ENCODE measurements around the gene TNFAIP1. TPM values are rescaled to one million over a fixed set of nuclear protein-coding genes. Genes with fewer than 3 reads are reported as not detected.

TNFAIP1 gene
- total and polyA plus RNA-seq, 2 of the 4 experiments (the other 2 are of a cell fraction) = 49.1 to 62.9 TPM

DNA sequence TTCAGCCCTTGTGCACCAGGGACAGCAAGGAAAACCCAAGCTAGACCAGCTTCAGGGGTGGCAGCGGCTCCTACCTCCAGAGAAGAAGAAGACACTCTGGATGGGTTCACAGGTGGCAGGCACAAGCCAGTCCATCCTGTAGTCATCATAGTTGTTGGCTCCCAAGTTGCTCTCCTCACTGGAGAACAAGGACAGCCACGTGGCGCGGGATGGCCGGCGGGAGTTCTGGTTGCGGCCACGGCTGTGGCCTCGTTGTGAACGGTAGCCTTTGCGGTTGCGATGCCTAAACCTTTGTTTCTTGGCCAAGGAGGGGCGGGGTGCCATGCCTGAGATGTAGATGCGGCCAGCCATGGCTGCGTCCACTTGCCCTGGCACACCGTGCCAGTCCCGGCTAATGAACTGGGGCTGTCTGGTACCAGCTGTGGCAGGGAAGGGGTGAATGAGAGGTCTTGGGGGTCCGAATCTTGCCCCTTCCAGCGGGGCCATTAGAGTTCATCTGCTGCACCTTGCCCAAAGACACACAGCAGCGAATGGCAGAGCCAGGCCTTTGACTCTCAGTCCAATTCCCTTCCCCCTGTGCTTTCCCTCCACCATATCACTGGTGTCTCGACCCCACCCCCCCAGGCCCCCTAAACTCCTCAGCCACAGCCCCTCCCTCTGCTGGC, 32.2 kb downstream of the TNFAIP1 start:
- Histone ChIP-seq H3K23ac (ENCODE audit: low read depth, low read length) (no peak overlapping the region), H2BK15ac (ENCODE audit: low read depth, low read length) (no peak overlapping the region), H3K4me1 (ENCODE audit: control insufficient read depth, insufficient read depth, low read length) (peaks cover 11% of the 10 kb centered on the region; the same call in 1 of the 2 replicates), H3K4me3 (ENCODE audit: insufficient read depth, low read depth, low read length) (no peak overlapping the region), H2AFZ (replicated peaks; ENCODE audit: low read length, poor library complexity) (no peak overlapping the region), H3K9me3 (ENCODE audit: control insufficient read depth, insufficient read depth, low read length) (no peaks in the 10 kb centered on the region), H2BK5ac (ENCODE audit: low read depth, low read length, poor library complexity, severe bottlenecking) (no peak overlapping the region), H2BK120ac (ENCODE audit: low read depth, low read length) (no peak overlapping the region), H3K79me1 (ENCODE audit: low read depth in 1 of 2, low read length in 2 of 2) (peaks cover 5% of the 10 kb centered on the region in 2 experiments; a peak in 3 of 4 replicates), H3K27ac (ENCODE audit: insufficient read depth, low read length) (no peak overlapping the region), H3K14ac (replicated peaks; ENCODE audit: low read depth, low read length) (no peak overlapping the region), H4K8ac (ENCODE audit: low read depth in 2 of 2, low read length in 2 of 2) (no peak overlapping the region), H3K9ac (ENCODE audit: low read depth, low read length) (no peak overlapping the region), H4K91ac (ENCODE audit: insufficient read depth, low read depth, low read length) (no peak overlapping the region), H4K5ac (ENCODE audit: low read depth, low read length) (no peak overlapping the region), H2AK5ac (ENCODE audit: low read depth, low read length) (no peak overlapping the region), H4K20me1 (ENCODE audit: insufficient read depth, low read length) (peaks cover 8% of the 10 kb centered on the region), H3K9me1 (ENCODE audit: insufficient read depth, low read length) (peaks cover 17% of the 10 kb centered on the region), H2AK9ac (replicated peaks; ENCODE audit: low read depth, low read length, poor library complexity) (no peak overlapping the region), H3K56ac (ENCODE audit: extremely low read depth, insufficient read depth, low read length) (no peak overlapping the region), H3K4ac (ENCODE audit: low read depth, low read length) (no peak overlapping the region), H3K27me3 (ENCODE audit: control insufficient read depth, insufficient read depth, low read length) (no peaks in the 10 kb centered on the region), H2BK20ac (ENCODE audit: low read depth, low read length) (no peak overlapping the region), H3K18ac (ENCODE audit: low read depth, low read length) (no peak overlapping the region), H3K36me3 (ENCODE audit: control insufficient read depth, insufficient read depth, low read length) (peaks cover 6% of the 10 kb centered on the region), H3K4me2 (ENCODE audit: low read depth, low read length) (no peak overlapping the region)
- DNase-seq (no peak), ATAC-seq (ENCODE audit: low read depth) (no peak)
- ChIA-PET CTCF (no interaction called here), POLR2A (ENCODE audit: unreplicated experiment) (no interaction called here)
- no peak for TF ChIP-seq SMC3 (IDR thresholded peaks at IDR 0.05; ENCODE audit: low read depth, low read length)
- TF ChIP-seq BHLHE40 (IDR thresholded peaks at IDR 0.05; ENCODE audit: low read depth, low read length) = no peak
- TF ChIP-seq, protein P1, sequence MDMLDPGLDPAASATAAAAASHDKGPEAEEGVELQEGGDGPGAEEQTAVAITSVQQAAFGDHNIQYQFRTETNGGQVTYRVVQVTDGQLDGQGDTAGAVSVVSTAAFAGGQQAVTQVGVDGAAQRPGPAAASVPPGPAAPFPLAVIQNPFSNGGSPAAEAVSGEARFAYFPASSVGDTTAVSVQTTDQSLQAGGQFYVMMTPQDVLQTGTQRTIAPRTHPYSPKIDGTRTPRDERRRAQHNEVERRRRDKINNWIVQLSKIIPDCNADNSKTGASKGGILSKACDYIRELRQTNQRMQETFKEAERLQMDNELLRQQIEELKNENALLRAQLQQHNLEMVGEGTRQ (IDR thresholded peaks at IDR 0.05; ENCODE audit: low read depth, low read length) = no peak
- TF ChIP-seq MXI1 (IDR thresholded peaks at IDR 0.05; ENCODE audit: borderline replicate concordance, low read depth, low read length) = no peak
- TF ChIP-seq FOS (IDR thresholded peaks at IDR 0.05; ENCODE audit: low read depth, low read length) = no peak
- no peak for TF ChIP-seq CHD1 (IDR thresholded peaks at IDR 0.05; ENCODE audit: low read depth, low read length)
- TF ChIP-seq, protein P2, sequence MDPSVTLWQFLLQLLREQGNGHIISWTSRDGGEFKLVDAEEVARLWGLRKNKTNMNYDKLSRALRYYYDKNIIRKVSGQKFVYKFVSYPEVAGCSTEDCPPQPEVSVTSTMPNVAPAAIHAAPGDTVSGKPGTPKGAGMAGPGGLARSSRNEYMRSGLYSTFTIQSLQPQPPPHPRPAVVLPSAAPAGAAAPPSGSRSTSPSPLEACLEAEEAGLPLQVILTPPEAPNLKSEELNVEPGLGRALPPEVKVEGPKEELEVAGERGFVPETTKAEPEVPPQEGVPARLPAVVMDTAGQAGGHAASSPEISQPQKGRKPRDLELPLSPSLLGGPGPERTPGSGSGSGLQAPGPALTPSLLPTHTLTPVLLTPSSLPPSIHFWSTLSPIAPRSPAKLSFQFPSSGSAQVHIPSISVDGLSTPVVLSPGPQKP (IDR thresholded peaks at IDR 0.05; ENCODE audit: borderline replicate concordance, low read depth, low read length) = no peak
- TF ChIP-seq RFX5 (IDR thresholded peaks at IDR 0.05; ENCODE audit: low read depth, low read length) = no peak
- TF ChIP-seq NFE2L2 (IDR thresholded peaks at IDR 0.05; ENCODE audit: low read depth, low read length) = no peak
- no peak for TF ChIP-seq MAZ (IDR thresholded peaks at IDR 0.05; ENCODE audit: borderline replicate concordance, low read depth, low read length)
- TF ChIP-seq, protein P3, sequence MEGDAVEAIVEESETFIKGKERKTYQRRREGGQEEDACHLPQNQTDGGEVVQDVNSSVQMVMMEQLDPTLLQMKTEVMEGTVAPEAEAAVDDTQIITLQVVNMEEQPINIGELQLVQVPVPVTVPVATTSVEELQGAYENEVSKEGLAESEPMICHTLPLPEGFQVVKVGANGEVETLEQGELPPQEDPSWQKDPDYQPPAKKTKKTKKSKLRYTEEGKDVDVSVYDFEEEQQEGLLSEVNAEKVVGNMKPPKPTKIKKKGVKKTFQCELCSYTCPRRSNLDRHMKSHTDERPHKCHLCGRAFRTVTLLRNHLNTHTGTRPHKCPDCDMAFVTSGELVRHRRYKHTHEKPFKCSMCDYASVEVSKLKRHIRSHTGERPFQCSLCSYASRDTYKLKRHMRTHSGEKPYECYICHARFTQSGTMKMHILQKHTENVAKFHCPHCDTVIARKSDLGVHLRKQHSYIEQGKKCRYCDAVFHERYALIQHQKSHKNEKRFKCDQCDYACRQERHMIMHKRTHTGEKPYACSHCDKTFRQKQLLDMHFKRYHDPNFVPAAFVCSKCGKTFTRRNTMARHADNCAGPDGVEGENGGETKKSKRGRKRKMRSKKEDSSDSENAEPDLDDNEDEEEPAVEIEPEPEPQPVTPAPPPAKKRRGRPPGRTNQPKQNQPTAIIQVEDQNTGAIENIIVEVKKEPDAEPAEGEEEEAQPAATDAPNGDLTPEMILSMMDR (conservative IDR thresholded peaks at IDR 0.05; ENCODE audit: low read depth, low read length) = no peak
- no peak for TF ChIP-seq RAD21 (IDR thresholded peaks at IDR 0.05; ENCODE audit: low read length)
- TF ChIP-seq POLR2A (IDR thresholded peaks at IDR 0.05; ENCODE audit: low read depth, low read length) = no peak
- no peak for TF ChIP-seq MAFK (IDR thresholded peaks at IDR 0.05; ENCODE audit: low read depth, low read length)
- no peak for TF ChIP-seq CEBPB (IDR thresholded peaks at IDR 0.05; ENCODE audit: low read depth, low read length)
- TF ChIP-seq RCOR1 (IDR thresholded peaks at IDR 0.05; ENCODE audit: insufficient replicate concordance, low read length) = no peak
- no TSS peak for BruUV-seq (replicated peaks)
- dilution Hi-C loops (cut with HindIII; ENCODE audit: low sequenced_read_pairs, unreplicated experiment) = no loop called here
- in situ Hi-C loops (cut with MboI; ENCODE audit: low sequenced_read_pairs) = no loop called here
- intact Hi-C loops (cut with micrococcal nuclease) = no loop called here
- 88% methylated on average over 12 of the region's 21 CpGs; no CpG with 5 or more reads in 1 of the 2 experiments for WGBS, 2 experiments (ENCODE audit: extremely low coverage in 2 of 2, insufficient read length in 1 of 2)

All from IMR-90 (cell line).